IPS-18a (cell line): Measurements from ENCODE around the gene SORD.
"Not testable (repeated sequence)": the region's sequence is repeated elsewhere in the genome, so short reads cannot be mapped to it uniquely, and the experiment has no call there.

ENCODE experiments used
- H3K27ac ChIP-seq: one replicate; pipeline ENCODE4 v1.5.1; 2013; ENCODE audit warnings: low read length
- H3K27me3 ChIP-seq: one replicate; pipeline ENCODE4 v1.6.1; 2013; ENCODE audit warnings: mild to moderate bottlenecking, low read length; ENCODE audit not compliant: control insufficient read depth, insufficient read depth
- H3K36me3 ChIP-seq: one replicate; pipeline ENCODE4 v1.6.1; 2013; ENCODE audit warnings: low read depth, low read length; ENCODE audit not compliant: control insufficient read depth
- H3K4me1 ChIP-seq: one replicate; pipeline ENCODE4 v1.6.1; 2013; ENCODE audit warnings: low read depth, low read length; ENCODE audit not compliant: control insufficient read depth
- H3K4me3 ChIP-seq: one replicate; pipeline ENCODE4 v1.5.1; 2013; ENCODE audit warnings: low read length
- H3K9ac ChIP-seq: one replicate; pipeline ENCODE4 v1.6.1; 2013; ENCODE audit warnings: mild to moderate bottlenecking, low read length, moderate library complexity
- H3K9me3 ChIP-seq: one replicate; pipeline ENCODE4 v1.6.1; 2013; ENCODE audit warnings: low read depth, low read length; ENCODE audit not compliant: control insufficient read depth

Gene SORD

GRCh38 chr15:45001180-45001579 is 21.8 kb upstream of the SORD start:
- H3K27me3 ChIP-seq, H3K4me1 ChIP-seq, H3K27ac ChIP-seq, H3K4me3 ChIP-seq, H3K36me3 ChIP-seq, H3K9me3 ChIP-seq, H3K9ac ChIP-seq: not testable (repeated sequence)

GRCh38 chr15:45003731-45004410 is 19.1 kb upstream of the SORD start:
- H3K4me1 ChIP-seq, H3K27ac ChIP-seq: not testable (repeated sequence)

GRCh38 chr15:45004590-45005175 is 18.3 kb upstream of the SORD start:
- not testable (repeated sequence) for H3K27me3 ChIP-seq, H3K9ac ChIP-seq, H3K4me1 ChIP-seq, H3K9me3 ChIP-seq, H3K27ac ChIP-seq, H3K4me3 ChIP-seq, H3K36me3 ChIP-seq

More at GRCh38 chr15:45003731-45004410, 19.1 kb upstream of the SORD start:
- H3K4me3 ChIP-seq, H3K36me3 ChIP-seq, H3K27me3 ChIP-seq, H3K9me3 ChIP-seq, H3K9ac ChIP-seq: not testable (repeated sequence)

- Histone ChIP-seq H3K9ac (no peak overlapping the region), H3K9me3 (no peaks in the 10 kb centered on the region), H3K4me3 (no peak overlapping the region)
Measured at GRCh38 chr15:45009046-45009445, 13.9 kb upstream of the SORD start.

GRCh38 chr15:45015114-45015513 is 7.9 kb upstream of the SORD start:
- H3K9ac ChIP-seq, H3K9me3 ChIP-seq, H3K27me3 ChIP-seq, H3K36me3 ChIP-seq, H3K27ac ChIP-seq, H3K4me3 ChIP-seq, H3K4me1 ChIP-seq: not testable (repeated sequence)

More at GRCh38 chr15:45009046-45009445, 13.9 kb upstream of the SORD start:
- Histone ChIP-seq H3K27ac (no peak overlapping the region), H3K36me3 (no peaks in the 10 kb centered on the region), H3K27me3 (no peaks in the 10 kb centered on the region), H3K4me1 (no peaks in the 10 kb centered on the region)

GRCh38 chr15:45020222-45020900 is 2.6 kb upstream of the SORD start:
- H3K4me3 ChIP-seq: not testable (repeated sequence)

GRCh38 chr15:45020901-45021259 is 2.1 kb upstream of the SORD start:
- not testable (repeated sequence) for H3K9me3 ChIP-seq, H3K4me1 ChIP-seq, H3K9ac ChIP-seq, H3K4me3 ChIP-seq, H3K27ac ChIP-seq, H3K27me3 ChIP-seq, H3K36me3 ChIP-seq

More at GRCh38 chr15:45020222-45020900, 2.6 kb upstream of the SORD start:
- not testable (repeated sequence) for H3K9me3 ChIP-seq, H3K27ac ChIP-seq, H3K27me3 ChIP-seq, H3K9ac ChIP-seq, H3K4me1 ChIP-seq, H3K36me3 ChIP-seq

GRCh38 chr15:45021348-45021747 is 1.6 kb upstream of the SORD start:
- no peak overlapping the region for H3K27ac ChIP-seq
- H3K9ac ChIP-seq: no peak overlapping the region
- no peaks in the 10 kb centered on the region for H3K36me3 ChIP-seq
- H3K9me3 ChIP-seq: no peaks in the 10 kb centered on the region
- no peak overlapping the region for H3K4me3 ChIP-seq
- H3K4me1 ChIP-seq: peaks cover 7% of the 10 kb centered on the region
- no peaks in the 10 kb centered on the region for H3K27me3 ChIP-seq

- Histone ChIP-seq H3K9ac (peak overlapping the region; percentile 91), H3K27ac (peak overlapping the region; percentile 75), H3K4me1 (peaks cover 7% of the 10 kb centered on the region), H3K4me3 (peak overlapping the region; percentile 94), H3K27me3 (no peaks in the 10 kb centered on the region), H3K36me3 (no peaks in the 10 kb centered on the region), H3K9me3 (no peaks in the 10 kb centered on the region)
Measured at GRCh38 chr15:45023659-45024225, 747 bp downstream of the SORD start.

GRCh38 chr15:45024649-45025048 is 1.7 kb downstream of the SORD start:
- H3K4me3 ChIP-seq, H3K4me1 ChIP-seq, H3K9ac ChIP-seq, H3K27ac ChIP-seq, H3K36me3 ChIP-seq, H3K9me3 ChIP-seq, H3K27me3 ChIP-seq: not testable (repeated sequence)

GRCh38 chr15:45025627-45026026 is 2.6 kb downstream of the SORD start:
- not testable (repeated sequence) for H3K4me3 ChIP-seq

More at GRCh38 chr15:45025627-45026026, 2.6 kb downstream of the SORD start:
- H3K36me3 ChIP-seq, H3K9ac ChIP-seq, H3K27ac ChIP-seq, H3K9me3 ChIP-seq, H3K27me3 ChIP-seq, H3K4me1 ChIP-seq: not testable (repeated sequence)
